GM12878 (cell line): ENCODE data around the gene DENND1A. TPM values are rescaled to one million over a fixed set of nuclear protein-coding genes. Genes with fewer than 3 reads are reported as not detected.

Experiments used
- ATAC-seq: fragments of 200-7000 bp; cut with Tn5 transposase; 3 replicates; pipeline ENCODE4 v1.9.1; 2020; ENCODE audit warnings: mild to moderate bottlenecking, moderate library complexity
- BruUV-seq: library from RNA; stranded (reverse); fragments of 400-500 nt; replicated peaks from 2 replicates; lab custom pipeline; 2021; lab: Mats Ljungman, UMichigan
- CTCF ChIA-PET: fragments of 300-600 bp; sonication (Branson Sonifier 250); formaldehyde crosslinking; extraction: SDS; loops from one replicate; lab custom pipeline; 2021; ENCODE audit warnings: inconsistent platforms; lab: Yijun Ruan, JAX
- POLR2A ChIA-PET: fragments of 350-600 bp; formaldehyde crosslinking; extraction: SDS; loops from one replicate; lab custom pipeline; 2021; ENCODE audit warnings: inconsistent platforms; lab: Charles Lee
- RAD21 ChIA-PET: fragments of 300-600 bp; sonication (Branson Sonifier 250); formaldehyde crosslinking; loops from one replicate; lab custom pipeline; 2023; ENCODE audit warnings: antibody characterized with exemption; ENCODE audit not compliant: unreplicated experiment; lab: Charles Lee
- SMC1A ChIA-PET: fragments of 300-600 bp; sonication (Branson Sonifier 250); formaldehyde crosslinking; loops from one replicate; lab custom pipeline; 2023; ENCODE audit not compliant: unreplicated experiment, uncharacterized antibody; lab: Charles Lee
- DNase-seq: peaks from one replicate; pipeline ENCODE4 v3.0.0-alpha.2; 2011; ENCODE audit warnings: low read depth, low spot score
- FAIRE-seq: peaks from 3 replicates; lab custom pipeline; 2011; peaks lifted over from hg19 to GRCh38; lab: Jason Lieb, UNC
- H2AFZ ChIP-seq: 2 replicates; pipeline ENCODE4 v1.6.0; 2011; ENCODE audit warnings: low read depth, low read length, control low read depth; ENCODE audit not compliant: control insufficient read depth
- H3K27ac ChIP-seq: 2 replicates; pipeline ENCODE4 v1.5.1; 2011; ENCODE audit warnings: control low read depth; ENCODE audit not compliant: control insufficient read depth, insufficient read depth
- H3K27me3 ChIP-seq, 2 experiments: replicated peaks in 1 of 2; 2 replicates each; pipeline versions ENCODE4 v1.6.0 to v1.6.1; 2011; ENCODE audit warnings: low read length in 1 of 2; ENCODE audit not compliant: control insufficient read depth in 2 of 2, insufficient read depth in 2 of 2
- H3K36me3 ChIP-seq, 2 experiments: 2 replicates each; pipeline ENCODE4 v1.5.1; 2011; ENCODE audit warnings: low read length in 1 of 2; ENCODE audit not compliant: control insufficient read depth in 2 of 2, insufficient read depth in 2 of 2
- H3K4me1 ChIP-seq: 2 replicates; pipeline ENCODE4 v1.6.1; 2011; ENCODE audit warnings: mild to moderate bottlenecking, low read length, moderate library complexity, mixed read lengths; ENCODE audit not compliant: control insufficient read depth, insufficient read depth
- H3K4me2 ChIP-seq: 2 replicates; pipeline ENCODE4 v1.6.0; 2011; ENCODE audit warnings: control low read depth; ENCODE audit not compliant: control insufficient read depth, insufficient read depth
- H3K4me3 ChIP-seq: fragments of 200-600 bp; sonication (generic); 2 replicates; pipeline ENCODE4 v1.5.1; 2016
- H3K79me2 ChIP-seq: 2 replicates; pipeline ENCODE4 v1.6.0; 2011; ENCODE audit warnings: low read length; ENCODE audit not compliant: control insufficient read depth, insufficient read depth
- H3K9ac ChIP-seq: 2 replicates; pipeline ENCODE4 v1.8.0; 2011; ENCODE audit warnings: low read length, control low read depth, mixed read lengths; ENCODE audit not compliant: control insufficient read depth, insufficient read depth
- H3K9me3 ChIP-seq: replicated peaks from 3 replicates; pipeline ENCODE4 v1.5.1; 2011; ENCODE audit warnings: mild to moderate bottlenecking, low read length; ENCODE audit not compliant: control insufficient read depth, insufficient read depth
- H4K20me1 ChIP-seq: 2 replicates; pipeline ENCODE4 v1.6.0; 2011; ENCODE audit not compliant: control insufficient read depth, insufficient read depth
- EP300 ChIP-seq, 2 experiments: fragments of 150-350 bp in 1 of 2; IDR thresholded peaks; 2 replicates each; pipeline ENCODE4 v1.6.1; 2011 to 2012; ENCODE audit warnings: low read depth in 2 of 2, low read length in 2 of 2, borderline replicate concordance in 1 of 2, improper control_type of control experiment in 1 of 2, inconsistent platforms in 1 of 2; ENCODE audit not compliant: control insufficient read depth in 1 of 2
- MEF2A ChIP-seq: IDR thresholded peaks from 2 replicates; pipeline ENCODE4 v1.6.1; 2011; ENCODE audit warnings: low read depth, mild to moderate bottlenecking, low read length, moderate library complexity; ENCODE audit not compliant: insufficient read depth
- PAX5 ChIP-seq: IDR thresholded peaks from 2 replicates; pipeline ENCODE4 v1.6.1; 2011; ENCODE audit warnings: low read depth, low read length, borderline replicate concordance
- PML ChIP-seq: IDR thresholded peaks from 2 replicates; pipeline ENCODE4 v1.6.1; 2012; ENCODE audit warnings: low read length, inconsistent platforms
- WGBS: methylation state at CpG from one replicate; pipeline ENCODE4 v1.1.6; 2016; ENCODE audit warnings: low lambda C conversion rate; ENCODE audit not compliant: insufficient replicate concordance, insufficient coverage; ENCODE audit errors: missing lambda C conversion rate; 5-methylcytosine and 5-hydroxymethylcytosine counted together
- in situ Hi-C: fragments of 300-500 bp; cut with MboI; formaldehyde crosslinking; loops from 9 replicates; pipeline ENCODE4 v1.14.3; 2018; ENCODE audit warnings: mixed read lengths
- intact Hi-C: fragments of 100-400 bp; cut with micrococcal nuclease; formaldehyde crosslinking; loops from one replicate; pipeline ENCODE4 v1.14.2; 2022; ENCODE audit not compliant: unreplicated experiment
- polyA plus RNA-seq, 11 experiments: library from polyadenylated mRNA; depleted of rRNA in 4 of 11; unstranded in 6 of 11; stranded (reverse) in 5 of 11; fragments of >200 nt; fragmentation: Nextera tagmentation in 4 of 11; fragmentation: Illumina TruSeq in 1 of 11; extraction: Ambion mirVana in 4 of 11; extraction: Trizol in 1 of 11; gene quantifications; 1 replicate in 1 of 11; 2 replicates in 10 of 11; pipeline versions ENCODE4 v1.2.1 to v1.2.3, GENCODE V29; 2011 to 2016; ENCODE audit warnings: inconsistent platforms in 2 of 11, missing spikeins in 2 of 11, low read depth in 1 of 11
- total RNA-seq, 4 experiments: library from RNA; depleted of rRNA in 3 of 4; stranded (reverse); fragments of >200 nt in 3 of 4; fragmentation: Illumina TruSeq in 1 of 4; extraction: Trizol in 1 of 4; gene quantifications; 2 replicates each; pipeline versions ENCODE4 v1.2.1 to v1.2.3, GENCODE V29; 2013 to 2021

DENND1A gene
- total and polyA plus RNA-seq, 10 of the 15 experiments (the other 5 are each of a cell fraction or from before 2014, with no cell fraction given), result 14.1 to 48.6 (median 35.2) TPM

GRCh38 chr9:123562844-123563346 is 367.0 kb downstream of the DENND1A start (continued):
- peak; percentile 55; the same call in 1 of the 2 replicates for TF ChIP-seq PAX5
- TF ChIP-seq, all 136 proteins: peak for 9

- H3K79me2 ChIP-seq, result no peaks in the 10 kb centered on the region
- H3K4me2 ChIP-seq, result no peak overlapping the region
- TF ChIP-seq MEF2A, result no peak
- no peak for TF ChIP-seq EP300 (IDR thresholded peaks at IDR 0.05; ENCODE audit: borderline replicate concordance in 1 of 2, control insufficient read depth in 1 of 2, low read depth in 2 of 2, low read length in 2 of 2)
- TF ChIP-seq PML, result no peak
- H4K20me1 ChIP-seq, result no peaks in the 10 kb centered on the region
- DNase-seq (no peak), ATAC-seq (no peak), FAIRE-seq (no peak)
- no peaks in the 10 kb centered on the region; the same call in 2 of the 3 replicates for H3K9me3 ChIP-seq
- H3K4me1 ChIP-seq, result peaks cover 6% of the 10 kb centered on the region; the same call in 1 of the 2 replicates
- H3K4me3 ChIP-seq, result no peak overlapping the region
- RAD21 ChIA-PET, result no interaction called here
- WGBS, result 92% methylated on average over 6 of the region's 6 CpGs
- SMC1A ChIA-PET, result no interaction called here
- intact Hi-C loops, result no loop called here
- CTCF ChIA-PET, result no interaction called here
- POLR2A ChIA-PET, result no interaction called here
- no peak overlapping the region for H3K27ac ChIP-seq
- H3K9ac ChIP-seq, result no peak overlapping the region
- no TSS peak for BruUV-seq
- no peaks in the 10 kb centered on the region for H3K27me3 ChIP-seq
- in situ Hi-C loops, result no loop called here
- H2AFZ ChIP-seq, result no peak overlapping the region
- H3K36me3 ChIP-seq, result peaks cover 6 to 7% of the 10 kb centered on the region in 2 experiments
Measured at GRCh38 chr9:123561046-123561445, 368.9 kb downstream of the DENND1A start.
